SKM-1 (cell line): ENCODE measurements around the gene DTX3L.

Experiments
- DNase-seq: peaks from one replicate; lab custom pipeline; 2025; ENCODE audit not compliant: unreplicated experiment; lab: John Stamatoyannopoulos, UW

The DTX3L gene

GRCh38 chr3:122602011-122602710 lies 38.0 kb downstream of the DTX3L start:
- DNase-seq = no peak

DNA sequence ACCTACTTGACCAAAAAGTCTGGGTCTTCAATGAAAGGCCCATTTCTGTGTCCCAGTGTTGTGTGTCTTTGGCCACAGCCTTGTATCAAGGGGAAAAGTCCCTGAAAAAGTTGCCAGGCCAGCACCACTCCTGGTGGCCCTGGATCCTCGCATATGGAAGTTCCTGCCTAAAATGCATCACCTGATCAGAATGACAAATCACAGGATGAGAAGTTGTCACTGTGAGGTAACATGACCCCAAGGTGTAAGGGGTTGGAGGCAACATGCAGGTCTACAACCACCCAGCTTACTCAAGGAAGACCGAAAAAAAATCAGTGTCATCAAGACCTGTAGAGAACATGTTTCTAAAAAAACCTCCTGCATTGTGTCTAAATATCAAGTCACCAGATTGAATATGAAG lies 38.9 kb downstream of the DTX3L start:
- no peak for DNase-seq

- no peak for DNase-seq
These were observed 42.2 kb downstream of the DTX3L start for GRCh38 chr3:122606330-122606729.

GRCh38 chr3:122608916-122609315 lies 44.8 kb downstream of the DTX3L start:
- DNase-seq = no peak

GRCh38 chr3:122609798-122610559 lies 45.8 kb downstream of the DTX3L start:
- DNase-seq = no peak

DNA sequence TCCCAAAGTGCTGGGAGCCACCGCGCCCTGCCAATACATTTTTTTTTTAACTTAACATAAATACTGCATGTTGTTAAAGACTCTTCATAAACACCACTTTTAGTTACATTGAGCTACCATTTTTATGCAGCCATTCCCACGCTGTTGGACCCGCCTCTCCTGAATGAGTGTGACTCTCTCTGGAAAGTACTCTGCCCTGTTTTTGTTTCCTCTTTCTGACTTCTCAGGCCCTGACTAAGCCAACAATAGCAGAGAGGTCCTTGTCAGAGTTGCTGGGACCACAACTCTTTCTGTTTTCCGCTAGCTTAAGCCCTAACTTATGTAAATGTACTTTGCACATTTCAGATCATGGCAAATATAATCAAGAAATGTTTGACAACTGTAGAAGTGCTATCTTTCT lies 48.6 kb downstream of the DTX3L start:
- DNase-seq = no peak

GRCh38 chr3:122615303-122615702 lies 51.2 kb downstream of the DTX3L start:
- DNase-seq = no peak

GRCh38 chr3:122618614-122619013 lies 54.5 kb downstream of the DTX3L start:
- no peak for DNase-seq

DNA sequence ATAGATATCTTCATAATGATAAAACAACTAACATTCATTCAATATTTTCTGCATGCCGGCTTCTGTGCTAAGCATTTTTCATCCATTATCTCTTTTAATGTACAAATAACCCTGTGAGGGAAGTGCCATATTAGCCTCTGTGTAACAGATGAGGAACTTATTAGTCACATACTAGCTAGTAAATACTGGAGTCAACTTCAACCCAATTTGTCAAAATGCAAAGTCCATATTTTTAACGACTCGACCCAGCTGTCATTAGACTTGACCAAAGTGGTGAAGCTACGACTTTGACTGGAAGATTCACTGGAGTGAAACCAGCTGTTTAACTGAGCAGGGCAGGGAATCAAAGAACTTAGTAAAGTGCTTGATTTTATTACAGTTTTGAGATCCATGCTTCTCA lies 54.9 kb downstream of the DTX3L start:
- no peak for DNase-seq

GRCh38 chr3:122620399-122620798 lies 56.3 kb downstream of the DTX3L start:
- DNase-seq = no peak

GRCh38 chr3:122621112-122621511 lies 57.0 kb downstream of the DTX3L start:
- no peak for DNase-seq

DNA sequence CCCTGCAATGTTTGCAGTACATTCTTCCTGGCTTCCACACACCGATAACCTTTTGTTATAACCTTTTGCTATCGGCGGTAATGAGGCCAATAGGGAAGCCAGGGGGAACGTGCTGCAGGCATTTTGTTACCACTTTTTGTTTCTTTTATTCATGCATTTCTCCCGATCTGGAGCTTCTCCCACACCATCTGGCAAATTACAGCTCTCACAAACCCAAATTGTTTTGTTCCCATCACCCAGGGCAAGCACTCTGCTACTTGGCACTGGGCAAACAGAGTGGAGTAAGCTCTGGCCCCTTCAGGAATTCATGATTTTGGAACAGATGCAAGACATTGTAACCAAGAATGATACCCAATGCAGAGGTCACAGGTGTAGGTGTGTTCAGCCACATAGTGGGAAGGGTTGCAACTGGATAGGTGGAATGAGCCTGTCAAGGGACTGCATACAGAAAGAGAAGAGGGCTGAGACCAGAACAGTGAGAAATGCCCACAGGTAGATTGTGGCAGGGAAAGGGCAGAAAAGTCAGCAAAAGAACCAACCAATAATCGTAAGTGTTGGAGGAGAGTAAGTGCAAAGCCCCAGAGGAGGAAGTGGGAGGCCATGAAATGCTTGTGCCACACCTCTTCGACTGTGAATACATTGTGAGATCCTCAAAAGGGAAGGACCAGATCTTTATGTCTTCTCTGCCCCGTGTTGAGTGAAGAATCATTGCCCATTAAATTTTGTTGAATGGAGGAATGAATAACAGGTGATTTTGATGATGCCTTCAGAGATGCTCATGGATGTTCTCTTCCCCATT lies 59.1 kb downstream of the DTX3L start:
- DNase-seq = no peak
